ENCODE measurements around the gene MEGF11.

MEGF11 gene

GRCh38 chr15:66080717-66081398, 172.7 kb downstream of the MEGF11 start:
- no peak for DNase-seq

DNA sequence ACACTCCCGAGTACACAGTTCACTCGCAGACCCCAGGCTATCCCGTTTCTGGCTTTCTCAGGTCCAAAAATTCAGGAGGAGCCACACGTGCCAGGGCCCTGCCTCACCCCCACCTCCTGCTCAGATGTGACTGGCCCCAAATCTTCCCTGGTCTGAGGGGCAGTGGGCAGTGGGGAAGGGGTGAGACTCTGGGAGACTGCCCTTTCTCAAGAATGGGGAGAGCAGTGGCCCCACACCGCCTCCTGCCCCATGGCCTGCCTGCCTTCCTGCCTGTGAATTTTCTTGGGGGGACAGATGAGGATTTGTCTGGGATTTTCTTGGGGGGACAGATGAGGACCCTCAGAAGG, 174.6 kb downstream of the MEGF11 start:
- no peak for DNase-seq

GRCh38 chr15:66078196-66078928, 175.2 kb downstream of the MEGF11 start:
- no peak for DNase-seq

- DNase-seq, result no peak
Measured at GRCh38 chr15:66077320-66077663, 176.3 kb downstream of the MEGF11 start.

DNA sequence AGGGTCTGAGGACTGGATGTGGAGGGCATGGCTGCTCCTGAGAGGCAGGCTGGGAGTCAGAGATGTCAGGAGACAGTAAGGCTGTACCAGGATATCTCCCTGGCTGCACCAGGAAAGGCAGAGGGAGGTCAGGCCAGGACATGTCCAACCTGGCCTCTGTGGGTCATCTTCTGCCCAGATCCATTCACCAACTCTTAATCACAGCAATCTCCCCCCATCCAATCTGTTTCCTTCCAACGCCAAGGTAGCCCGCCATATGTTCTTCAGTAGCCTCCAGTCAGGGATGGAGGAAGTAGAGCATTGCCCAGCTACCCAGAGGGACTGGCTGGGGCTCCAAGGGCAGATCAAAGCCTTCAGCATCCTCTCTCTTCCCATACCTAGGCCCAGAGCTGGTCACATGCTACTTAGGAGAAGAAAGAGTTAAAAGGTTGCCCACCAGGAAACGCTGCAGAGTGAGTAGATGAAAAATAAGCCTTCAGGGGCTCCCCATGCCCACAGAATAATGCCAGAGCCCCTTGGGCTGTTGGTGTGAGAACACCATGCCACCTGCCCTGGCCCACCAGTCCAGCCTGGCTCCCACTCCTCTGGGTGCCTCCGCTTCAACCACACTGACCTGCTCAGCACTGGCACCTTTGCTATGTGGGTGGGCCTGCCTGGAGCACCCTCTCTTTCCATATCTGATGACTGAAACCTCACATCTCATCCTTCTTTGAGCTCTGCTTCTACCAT, 176.8 kb downstream of the MEGF11 start:
- no peak for DNase-seq

- DNase-seq, result no peak
Measured at GRCh38 chr15:66075947-66076346, 177.6 kb downstream of the MEGF11 start.

DNA sequence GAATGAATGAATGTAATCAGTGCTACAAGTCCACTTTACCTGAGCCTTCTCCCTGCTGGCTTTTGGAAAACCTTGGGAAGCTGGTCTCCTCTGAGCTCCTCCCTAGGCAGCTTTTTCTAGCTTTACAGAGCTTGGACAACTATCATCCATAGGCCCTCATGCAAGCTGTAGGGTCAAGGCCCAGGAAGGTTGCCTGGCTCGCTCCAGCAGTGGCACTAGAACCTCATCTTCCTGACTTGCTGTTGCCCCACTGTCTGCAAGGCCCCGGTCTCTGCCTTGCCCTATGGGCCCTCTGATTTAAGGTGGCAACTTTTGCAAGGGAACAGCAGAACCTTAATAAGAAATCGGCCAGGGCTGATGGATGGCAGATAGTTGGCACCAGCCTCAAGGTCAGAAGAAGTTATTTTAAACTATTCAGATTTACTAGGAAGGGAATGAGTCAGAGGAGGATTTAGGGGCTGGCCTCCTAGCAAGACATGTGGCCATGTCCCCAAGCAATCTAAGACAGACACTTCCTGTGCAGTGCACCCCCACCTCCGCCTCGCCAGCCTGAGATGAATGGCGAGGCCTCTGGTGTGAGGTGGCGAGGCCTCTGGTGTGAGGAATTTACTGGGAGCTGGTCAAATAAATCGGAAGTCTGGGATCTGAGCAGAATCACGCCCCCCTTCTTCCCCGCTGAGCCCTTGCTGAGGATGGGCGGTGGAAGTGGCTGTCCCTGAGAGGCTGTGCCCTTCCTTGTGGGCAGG, 180.8 kb downstream of the MEGF11 start:
- DNase-seq, result no peak

DNA sequence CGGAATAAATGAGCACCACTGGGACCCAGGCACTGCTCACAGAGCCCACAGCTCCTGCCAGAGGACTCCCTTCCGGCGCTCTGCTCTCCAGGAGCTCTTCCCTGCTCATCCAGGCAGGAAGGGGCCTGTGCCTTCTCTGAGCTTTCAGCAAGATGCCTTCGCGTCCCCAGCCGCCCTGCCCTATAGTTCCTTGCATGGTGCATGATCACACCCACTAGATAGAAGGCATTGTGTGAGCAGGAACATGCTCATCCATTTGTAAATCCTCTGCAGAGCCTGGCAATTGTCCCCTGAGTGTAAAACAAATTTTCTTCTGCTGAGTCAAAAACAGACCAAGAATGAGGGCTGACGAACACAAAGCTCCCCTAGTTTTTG, 181.6 kb downstream of the MEGF11 start:
- no peak for DNase-seq

DNA sequence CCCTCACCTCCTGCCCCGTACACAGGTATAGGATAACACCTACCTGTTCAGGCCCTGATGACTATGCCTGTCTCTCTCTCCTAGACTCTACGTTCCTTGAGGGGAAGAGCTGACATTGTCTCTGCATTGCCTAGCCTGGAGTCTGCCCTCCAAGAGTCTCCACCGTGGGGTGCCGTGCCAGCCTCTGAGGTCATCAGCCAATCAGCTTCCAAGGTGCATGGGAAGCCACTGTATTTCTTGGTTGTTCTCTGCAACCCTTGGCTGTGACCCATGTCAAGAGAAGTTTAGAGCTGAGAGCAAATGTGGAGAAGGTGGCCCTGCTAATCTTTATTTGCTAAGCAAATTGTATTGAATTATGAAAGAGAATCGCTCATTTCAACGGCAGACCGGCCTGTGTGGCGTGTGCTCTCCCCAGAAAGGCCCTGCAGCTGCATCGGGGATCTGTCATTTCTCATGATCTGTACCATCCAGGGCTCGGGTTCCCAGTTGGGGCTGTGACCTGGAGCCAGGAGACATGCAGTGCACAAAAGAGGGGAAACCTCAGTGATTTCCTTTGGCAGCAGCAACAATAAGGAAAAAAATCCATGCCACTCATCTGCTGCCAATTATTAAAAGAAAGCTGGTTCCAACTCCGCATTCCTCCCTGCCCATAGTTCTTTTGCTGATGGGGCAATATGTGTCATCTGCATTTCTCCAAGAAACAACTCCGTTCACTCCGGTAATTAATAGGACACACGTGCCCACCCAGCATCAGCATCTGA, 182.2 kb downstream of the MEGF11 start:
- DNase-seq, result no peak

DNA sequence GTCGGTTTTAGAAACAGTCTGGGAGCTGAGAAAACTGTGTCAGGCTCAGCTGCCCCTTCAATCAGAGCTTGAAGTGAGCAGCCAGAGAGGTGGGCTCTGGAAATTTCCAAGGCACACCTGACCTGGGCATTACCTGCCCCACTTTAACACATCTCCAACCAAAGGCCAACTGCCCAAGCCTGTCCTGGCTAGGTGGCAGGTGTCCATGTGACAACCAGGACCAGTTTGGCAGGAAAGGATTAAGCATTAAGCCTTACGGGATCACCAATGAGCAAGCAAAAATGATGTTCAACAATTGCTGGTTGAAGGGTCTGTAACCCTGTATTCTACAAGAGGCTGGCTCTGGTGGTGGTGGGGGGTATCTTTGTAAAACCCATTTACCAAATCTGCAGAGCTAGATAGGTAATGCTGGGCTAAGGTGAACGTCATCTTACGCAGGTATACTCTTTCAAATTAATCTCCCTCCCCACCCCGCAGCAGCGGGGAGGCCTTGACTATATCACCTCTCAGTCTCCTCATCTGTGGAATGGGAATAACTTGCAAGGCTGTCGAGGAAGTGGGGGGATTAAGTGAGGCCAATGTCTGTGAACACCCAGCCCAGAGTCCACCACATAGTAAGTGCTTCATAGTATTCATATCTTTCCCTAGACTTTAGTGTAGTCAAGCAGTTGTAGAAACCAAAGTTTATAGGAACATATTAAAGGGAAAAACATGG, 183.2 kb downstream of the MEGF11 start:
- no peak for DNase-seq

DNA sequence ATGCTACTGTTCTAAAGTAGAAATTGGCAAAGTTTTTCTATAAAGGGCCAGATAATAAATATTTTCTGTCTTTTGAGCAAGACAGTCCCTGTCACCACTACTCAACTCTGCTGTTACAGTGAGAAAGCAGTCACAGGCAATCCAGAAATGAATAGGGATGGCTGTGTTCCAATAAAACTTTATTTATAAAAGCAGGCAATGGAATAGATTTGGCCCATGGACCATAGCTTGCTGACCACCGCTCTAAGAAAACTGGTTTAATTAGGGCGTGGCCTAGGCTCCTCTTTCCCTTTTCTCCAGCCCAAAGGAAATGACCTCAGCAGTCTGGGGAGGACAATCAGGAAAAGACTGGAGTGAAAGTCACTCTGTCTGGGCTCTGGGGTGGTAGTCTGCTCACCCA, 183.8 kb downstream of the MEGF11 start:
- DNase-seq, result no peak

DNA sequence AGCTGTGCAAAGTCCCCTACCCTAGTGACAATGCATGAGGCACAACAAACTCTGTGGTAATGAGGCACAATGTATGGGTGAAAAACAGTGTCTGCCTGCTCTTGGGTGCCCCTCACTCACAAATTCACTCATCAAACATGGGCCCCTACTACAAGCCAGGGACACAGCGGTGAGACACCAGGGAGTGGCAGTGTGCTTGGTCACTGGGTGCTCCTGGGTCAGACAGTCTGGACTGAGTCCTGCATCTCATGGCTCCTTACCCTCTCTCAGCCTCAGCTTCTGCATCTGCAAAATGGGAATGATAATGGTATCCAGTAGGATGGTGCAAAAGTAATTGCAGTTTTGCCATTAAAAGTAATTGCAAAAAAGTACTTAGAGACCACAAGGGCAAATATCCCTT, 184.7 kb downstream of the MEGF11 start:
- no peak for DNase-seq

DNA sequence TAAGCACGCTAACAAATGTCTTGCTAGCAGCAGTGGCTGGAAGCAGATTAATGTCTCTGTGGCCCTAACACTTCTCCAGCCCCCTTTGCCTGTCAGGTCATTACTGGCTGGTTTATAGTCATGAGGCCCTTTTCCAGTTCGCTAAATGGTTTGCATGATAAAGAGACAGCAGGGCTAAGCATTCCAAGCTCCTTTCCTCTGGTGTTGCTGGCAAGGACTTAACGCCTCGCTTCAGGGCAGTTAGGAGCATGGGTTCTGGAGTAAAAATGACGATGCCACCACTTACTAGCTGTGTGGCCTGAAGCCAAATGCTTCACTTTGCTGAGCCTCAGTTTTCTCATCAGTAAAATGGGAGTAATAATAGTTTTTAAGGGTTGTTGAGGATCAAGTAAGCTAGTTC, 185.9 kb downstream of the MEGF11 start:
- no peak for DNase-seq

GRCh38 chr15:66066481-66066880, 187.1 kb downstream of the MEGF11 start:
- DNase-seq, result no peak

GRCh38 chr15:66066005-66066404, 187.5 kb downstream of the MEGF11 start:
- DNase-seq, result no peak

DNA sequence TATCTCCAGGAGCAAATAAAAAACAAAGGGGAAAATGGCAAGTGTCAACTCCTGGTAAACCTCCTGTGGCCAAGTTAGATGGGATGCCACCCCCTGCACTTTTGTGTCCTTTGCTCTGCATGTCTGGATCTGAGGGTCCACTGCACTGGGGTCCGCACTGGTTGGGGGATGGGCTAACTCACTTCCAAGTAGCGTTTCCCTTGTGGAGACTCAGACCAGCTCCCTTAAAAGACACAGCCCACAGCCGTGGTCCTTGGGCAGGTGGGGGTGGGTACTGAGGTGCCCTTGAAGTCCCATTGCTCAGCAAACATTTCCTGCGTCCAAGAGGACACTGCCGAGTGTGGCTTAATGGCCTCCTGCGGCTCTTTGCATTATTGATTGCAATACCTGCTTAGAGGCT, 188.2 kb downstream of the MEGF11 start:
- no peak for DNase-seq

GRCh38 chr15:66063147-66063546, 190.4 kb downstream of the MEGF11 start:
- DNase-seq, result no peak

DNA sequence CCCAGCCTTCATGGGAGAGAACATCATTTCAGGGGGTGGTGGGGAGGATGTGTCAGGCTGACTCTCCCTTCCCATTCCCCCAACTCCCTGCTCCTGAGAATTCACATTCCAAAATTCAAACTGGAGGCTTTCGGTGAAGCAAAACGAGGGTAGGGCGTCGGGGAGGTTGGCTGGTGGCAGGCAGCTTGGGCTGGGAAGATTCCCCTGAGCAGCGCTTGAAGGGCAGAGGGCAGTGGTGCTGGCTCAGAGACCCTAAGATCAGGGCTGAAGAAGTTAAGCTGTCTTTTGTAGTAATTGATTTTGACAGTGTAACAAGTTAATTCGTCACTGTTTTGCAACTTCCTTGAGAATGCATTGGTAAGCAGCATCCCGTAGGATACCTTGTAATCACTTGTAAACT, 196.5 kb downstream of the MEGF11 start:
- no peak for DNase-seq

- no peak for DNase-seq
Measured at GRCh38 chr15:66053991-66054390, 199.6 kb downstream of the MEGF11 start.

DNA sequence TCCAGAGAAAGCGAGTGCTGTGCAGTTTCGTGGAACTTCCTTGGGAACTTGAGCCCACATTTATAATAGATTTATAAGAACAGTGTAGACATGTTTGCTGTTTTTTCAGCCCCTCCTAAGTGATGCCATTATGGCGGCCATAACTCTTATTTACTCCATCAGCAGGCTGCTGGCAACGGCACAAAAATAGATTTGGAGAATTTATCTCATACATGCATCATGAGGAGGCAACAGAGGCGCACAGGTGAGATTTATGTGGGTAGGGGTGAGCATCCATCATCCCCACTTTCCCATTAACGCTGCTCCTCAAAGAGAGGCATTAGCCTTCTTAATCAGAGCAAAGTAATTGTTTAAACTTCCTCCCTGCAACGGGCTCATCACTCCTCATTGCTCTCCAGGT, 201.7 kb downstream of the MEGF11 start:
- no peak for DNase-seq

GRCh38 chr15:66050264-66050663, 203.3 kb downstream of the MEGF11 start:
- DNase-seq, result no peak

- no peak for DNase-seq
Measured at GRCh38 chr15:66049353-66049752, 204.2 kb downstream of the MEGF11 start.
